CD4-positive, alpha-beta T cell treated with Interleukin-15 for 1 hour (primary cell): Measurements from ENCODE around the gene NCOA5.
A peak's percentile ranks its signal among the peaks of the same experiment; 100 is the strongest.

Source experiments
- DNase-seq: peaks from one replicate; pipeline ENCODE4 v3.0.0-alpha.2; 2020

NCOA5 gene

DNA sequence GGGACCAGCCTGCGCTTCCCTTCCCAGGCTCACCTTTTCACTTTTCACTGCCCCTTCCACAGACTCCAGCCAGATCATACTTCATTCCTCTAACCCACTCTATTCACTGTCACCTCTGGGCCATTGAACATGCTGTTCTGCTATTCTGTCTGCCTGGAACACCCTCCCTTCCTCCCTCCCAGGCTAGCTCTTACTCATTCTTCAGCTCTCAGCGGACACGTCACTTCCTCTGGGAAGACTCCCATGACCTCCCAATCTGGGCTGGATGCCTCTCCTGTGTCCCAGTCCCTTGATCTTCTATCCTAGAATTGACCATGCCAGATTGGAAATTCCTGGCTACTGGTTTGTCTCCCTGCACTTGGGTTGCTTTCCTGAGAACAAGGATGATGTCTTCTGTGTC is 55.7 kb downstream of the NCOA5 start:
- no peak for DNase-seq

DNA sequence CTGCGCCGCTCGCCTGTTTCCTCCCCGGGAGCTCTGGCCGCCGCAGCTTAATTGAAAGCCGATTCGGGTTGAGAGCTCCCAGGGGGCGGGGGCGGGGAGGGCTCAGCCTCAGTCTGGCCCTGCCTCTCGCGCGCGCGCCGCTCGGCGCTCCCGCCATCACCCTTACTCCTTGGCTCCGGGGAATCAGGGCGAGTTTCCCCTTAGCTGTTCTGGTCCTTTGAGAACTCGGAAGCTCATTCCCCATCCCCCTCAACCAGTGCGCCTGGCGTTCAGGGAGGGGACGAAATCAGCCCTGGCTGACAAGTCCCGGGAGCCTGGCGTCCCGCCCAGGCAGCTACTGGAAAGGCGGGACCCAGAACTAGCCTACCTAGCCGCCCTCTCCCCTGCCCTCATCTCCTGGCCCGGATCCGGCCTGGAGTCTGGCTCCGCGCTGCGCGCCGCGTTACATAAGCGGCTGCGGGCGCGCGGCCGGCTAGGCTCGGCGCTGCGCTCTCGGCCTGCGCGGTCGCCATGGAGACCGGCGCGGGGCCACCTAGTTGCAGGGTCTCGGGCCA is 58.0 kb downstream of the NCOA5 start:
- DNase-seq = no peak

DNA sequence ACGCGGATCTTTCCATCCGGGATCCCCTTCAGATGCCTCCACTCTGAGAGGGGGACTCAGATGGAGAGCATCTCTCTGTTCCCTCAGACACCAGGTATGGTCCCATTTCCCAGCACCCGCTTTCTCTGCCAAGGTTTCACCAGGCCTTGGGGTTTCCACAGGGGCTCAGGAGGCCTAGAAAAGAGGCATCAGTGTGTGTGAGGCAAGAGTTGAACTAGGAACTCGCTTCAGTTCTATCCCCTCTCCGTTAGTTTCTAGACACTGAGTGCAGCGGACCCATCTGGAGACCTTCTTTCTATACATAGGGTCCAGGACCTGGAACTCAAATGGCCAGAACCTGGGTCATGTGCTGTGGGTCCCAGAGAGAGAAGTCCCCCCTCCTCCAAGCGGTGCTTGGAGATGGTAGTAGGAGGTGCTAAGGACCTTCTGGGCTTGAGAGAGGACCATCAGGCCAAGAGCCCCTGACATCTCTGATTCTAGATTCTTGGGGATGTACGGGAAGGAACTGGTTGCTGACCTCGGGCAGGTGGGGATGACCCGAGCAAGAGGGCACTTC is 58.7 kb downstream of the NCOA5 start:
- DNase-seq = no peak

DNA sequence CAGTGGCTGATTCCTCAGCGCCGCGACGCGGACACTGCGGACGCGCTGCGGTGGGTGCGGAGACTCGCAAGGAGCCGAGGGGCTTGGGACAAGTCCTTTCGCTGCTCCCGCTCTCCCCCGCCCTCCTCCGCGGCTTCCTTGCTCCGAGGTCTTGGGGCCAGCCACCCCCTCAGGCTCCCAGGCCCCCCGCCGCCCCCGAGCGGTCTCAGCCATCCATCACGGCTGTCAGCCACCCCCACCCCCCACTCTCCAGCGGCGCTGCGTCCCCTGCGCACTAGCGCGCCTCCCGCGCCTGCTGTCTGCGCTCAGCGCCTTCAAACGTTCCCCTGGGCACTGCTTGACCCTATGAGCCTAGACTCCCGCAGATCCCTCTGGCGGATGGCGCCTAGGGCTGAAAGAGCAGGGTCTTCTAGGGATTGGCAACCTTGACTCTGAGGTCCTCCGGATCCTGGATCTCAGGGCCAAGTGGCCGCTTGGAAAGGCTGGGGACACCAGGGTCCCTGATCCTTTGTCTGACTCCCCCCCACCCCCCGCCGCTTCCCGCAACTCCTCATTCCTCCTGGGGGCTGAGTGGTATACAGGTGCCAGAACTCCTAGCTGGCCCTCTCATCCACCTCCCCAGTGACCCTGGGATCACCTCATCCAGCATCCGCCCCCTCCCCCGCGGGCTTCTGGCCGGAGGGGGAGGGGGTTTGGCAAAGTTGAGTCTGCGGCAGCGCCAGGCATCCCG is 59.3 kb downstream of the NCOA5 start:
- DNase-seq = no peak

DNA sequence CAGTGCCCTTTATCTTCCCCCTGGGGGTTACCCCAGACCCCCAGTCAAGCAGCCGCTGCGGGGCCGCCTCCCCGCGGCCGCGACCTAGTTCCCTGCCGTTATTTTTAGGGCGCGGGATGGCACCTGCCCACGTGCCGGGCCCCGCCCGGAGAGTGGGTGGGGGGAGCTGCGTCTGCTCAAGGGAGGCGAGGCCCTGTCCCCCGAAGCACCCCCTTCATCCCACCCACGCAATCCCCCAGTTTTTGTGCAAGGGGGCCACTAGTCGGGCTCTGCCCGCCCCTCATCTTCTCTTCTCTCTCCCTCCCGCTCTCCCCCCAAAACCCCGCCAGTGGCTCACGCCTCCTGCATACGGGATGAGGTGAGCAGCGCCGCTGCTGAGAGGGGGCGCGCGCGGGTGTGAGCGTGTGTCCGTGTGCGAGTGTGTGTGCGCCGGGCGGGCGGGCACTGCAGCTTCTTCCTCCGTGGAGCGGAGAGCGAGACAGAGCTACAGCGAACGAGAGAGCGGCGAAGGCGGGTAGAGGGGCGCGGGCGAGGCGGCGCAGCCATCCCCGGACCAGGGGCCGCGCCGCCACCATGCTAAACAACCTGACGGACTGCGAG is 60.9 kb downstream of the NCOA5 start, which contains the start of gene SLC12A5:
SLC12A5 (plus strand) TSS at position 444 of the 600 bp plus-strand sequence; CDS start at position 574, 130 bp downstream.
- no peak for DNase-seq

DNA sequence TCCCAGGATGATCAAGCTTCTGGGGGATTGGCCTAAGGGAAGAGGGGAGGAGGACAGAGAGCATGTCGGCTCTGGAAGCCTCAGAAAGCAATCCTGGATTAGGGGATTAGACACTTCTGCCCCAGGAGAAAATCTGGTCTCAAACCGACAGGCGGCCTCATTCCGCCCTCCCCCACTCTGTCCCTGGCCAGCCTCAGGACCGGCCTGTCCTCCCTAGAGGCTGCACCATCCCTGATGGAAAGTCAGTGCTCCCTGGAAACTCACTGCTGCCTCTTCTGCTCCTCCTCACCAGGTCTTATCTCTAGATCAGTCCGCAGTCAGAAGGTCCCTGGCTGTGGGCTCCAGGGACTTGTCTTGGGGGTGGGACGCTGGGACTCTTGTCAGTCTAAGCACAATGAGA is 61.7 kb downstream of the NCOA5 start:
- no peak for DNase-seq

DNA sequence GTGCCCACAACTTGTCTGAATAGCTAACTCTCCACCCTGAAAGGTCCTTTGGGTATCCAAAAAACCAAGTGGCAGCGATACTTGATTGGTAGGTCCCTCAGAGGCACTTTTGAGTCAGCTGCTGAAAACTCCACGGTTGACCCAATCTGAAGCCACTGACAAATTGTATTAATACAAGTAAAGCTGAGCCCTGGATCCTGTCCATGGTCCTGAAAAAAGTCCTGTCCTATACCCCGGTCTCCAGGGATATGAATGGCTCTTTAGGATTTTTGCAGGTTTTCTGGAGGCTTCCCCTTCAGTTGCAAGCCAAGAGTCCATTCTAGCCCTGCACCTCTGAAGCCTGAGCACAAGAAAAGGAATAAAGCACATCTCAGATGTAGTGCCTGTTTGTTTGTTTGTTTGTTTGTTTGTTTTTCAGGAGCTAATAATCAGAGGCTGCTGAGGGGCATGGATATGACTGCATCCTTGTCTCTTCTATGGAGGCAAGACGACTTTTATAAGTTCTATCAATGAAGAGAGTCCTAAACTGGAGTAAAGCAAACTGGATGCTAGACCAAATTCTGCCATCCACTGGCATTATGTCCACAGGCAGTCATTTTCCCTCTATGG is 62.4 kb downstream of the NCOA5 start:
- DNase-seq = no peak

DNA sequence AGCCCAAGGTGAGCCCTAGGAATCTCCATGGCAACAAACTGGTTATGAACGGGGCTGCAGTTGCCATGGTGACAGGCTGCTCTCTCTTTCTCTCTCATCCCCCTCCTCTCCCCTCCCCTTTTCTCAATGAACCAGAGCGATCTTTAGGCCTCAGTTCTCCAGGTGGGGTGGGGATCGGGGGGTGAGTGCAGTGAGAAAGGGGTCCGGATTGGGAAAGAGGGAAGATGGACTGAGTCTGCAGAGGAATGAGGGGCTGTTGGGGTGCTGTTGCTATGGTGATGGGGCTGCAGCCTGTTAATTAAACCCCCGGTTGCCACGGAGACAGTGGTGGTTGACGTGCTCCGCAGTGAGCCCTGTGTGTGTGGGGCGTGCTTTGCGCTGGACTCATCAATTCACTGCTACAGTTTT is 64.4 kb downstream of the NCOA5 start:
- DNase-seq = no peak

DNA sequence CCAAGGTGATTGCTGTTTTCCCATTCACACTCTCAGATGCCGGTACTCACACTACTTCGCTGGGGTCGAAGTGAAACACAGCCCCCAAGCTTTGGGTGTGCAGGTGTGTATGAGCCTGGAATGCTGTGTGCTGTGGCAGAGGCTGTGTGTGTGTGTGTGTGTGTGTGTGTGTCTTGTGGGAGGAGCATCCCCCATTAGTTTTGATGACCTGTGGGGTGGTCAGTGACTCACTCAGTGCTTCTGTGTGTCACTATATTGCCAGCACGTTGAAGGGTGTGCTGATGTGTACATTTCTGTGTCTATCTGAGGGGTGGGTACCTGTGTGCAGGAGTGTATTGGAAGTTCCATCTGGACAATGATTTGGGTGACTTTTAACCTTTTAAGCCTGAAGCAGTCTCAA is 65.8 kb downstream of the NCOA5 start:
- DNase-seq = no peak

DNA sequence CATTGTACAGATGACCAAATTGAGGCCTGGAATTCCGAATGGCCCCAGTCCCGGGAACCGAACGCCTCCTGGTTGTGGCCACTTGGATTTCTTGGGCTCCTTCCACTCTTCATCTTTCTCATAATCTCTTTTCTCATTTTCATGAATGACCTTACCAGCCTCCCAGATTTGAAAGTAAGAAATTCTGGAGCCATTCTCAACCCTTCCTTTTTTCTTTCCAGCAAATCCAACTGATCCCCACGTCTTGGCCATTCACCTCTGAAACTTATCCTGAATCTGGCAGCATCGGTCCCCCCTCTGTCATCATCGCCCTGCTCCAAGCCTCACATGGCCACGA is 66.6 kb downstream of the NCOA5 start:
- no peak for DNase-seq

DNA sequence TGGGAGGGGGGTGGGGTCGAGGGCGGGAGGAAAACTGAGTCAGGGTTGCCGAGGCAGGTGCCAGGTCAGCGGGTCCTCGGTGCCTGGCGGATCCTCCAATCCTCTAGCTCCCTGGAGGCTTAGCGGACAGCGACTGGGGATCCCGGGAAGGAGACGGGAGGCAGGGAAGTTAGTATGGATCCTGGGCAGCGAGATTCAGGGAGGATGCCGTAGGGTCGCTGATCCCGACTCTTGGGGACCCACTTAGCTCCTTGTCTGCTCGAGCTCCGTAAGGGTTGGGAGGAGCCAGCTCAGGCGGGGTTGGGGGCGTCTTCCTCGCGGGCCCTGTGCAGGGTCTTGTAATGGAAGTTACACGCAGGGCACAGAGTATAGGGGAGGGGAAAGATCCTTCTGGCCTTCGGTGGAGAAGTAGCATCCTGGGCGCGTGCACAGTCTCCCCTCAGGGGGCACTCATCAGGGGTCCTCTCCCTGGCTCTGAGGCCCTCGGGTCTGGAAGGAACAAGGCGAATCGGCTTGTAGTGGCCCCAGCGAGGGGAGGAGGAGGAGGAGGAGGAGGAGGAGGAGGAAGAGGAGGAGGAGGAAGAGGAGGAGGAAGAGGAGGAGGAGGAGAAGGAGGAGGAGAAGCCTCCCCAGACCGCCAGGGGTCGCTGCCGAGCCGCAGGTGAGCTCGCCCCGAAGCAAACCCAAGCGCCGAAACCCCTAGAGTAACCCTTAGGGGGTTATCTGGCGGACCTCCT is 67.2 kb downstream of the NCOA5 start:
- DNase-seq = peak; percentile 68

DNA sequence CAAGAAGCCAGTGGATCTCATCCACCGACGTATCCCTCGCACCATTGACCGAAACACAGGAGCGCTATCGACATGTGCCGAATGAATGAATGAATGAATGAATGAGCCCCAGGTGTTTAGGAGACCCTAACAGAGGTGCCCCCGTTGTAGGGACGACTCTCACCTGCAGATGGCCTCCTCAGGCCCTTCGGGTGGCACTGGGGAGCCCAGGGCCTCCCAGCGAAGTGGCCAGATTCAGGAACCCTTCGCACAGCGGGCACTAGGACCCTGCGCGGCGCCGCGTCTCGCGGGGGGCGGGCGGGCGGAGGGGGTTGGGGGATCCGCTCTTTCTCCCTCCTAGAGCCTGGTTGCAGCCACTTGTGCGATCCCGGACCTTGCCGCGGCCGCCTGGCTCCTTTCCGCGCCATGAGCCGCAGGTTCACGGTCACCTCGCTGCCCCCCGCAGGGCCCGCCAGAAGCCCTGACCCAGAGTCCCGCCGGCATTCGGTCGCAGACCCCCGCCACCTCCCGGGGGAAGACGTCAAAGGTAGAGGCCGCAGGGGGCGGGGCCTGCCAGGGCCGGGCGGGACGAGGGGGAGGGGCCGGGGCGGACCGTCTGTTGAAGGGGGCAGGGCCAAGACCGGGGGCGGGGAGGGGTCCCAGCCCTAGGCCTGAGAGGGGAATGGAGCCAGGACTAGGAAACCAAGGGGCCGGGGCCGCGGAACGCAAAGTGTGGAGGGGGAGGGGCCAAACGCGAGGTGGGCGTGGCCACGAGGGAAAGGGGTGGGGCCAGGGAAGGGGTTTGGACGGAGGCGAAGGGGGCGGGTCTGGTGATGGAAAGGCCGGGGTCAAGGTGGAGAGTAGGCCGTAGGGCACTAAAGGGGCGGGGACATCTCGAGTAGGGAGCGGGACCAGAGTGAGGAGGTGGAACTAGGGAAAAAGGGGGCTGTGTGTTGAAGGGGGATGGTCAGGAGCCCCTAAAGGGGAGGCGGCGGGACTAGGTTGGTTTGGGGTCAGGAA is 68.1 kb downstream of the NCOA5 start:
- DNase-seq = peak; percentile 30

DNA sequence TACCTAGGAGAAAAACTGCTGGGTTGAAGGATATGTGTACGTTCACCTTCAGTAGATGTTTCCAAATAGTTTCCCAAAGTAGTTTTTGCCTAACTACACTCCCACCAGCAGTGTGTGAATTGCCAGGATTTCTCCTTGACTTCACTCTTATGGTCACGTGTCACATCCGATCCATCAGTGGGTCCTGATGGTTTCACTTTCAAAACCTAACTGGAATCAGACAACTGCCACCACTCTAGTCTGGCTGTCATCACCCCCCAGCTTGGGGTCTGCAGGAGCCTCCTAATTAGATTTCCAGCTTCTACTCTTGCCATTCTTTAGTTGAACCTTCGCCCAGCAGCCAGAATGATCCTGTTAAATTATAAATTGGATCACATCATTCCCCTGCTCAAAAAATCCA is 69.2 kb downstream of the NCOA5 start:
- no peak for DNase-seq

DNA sequence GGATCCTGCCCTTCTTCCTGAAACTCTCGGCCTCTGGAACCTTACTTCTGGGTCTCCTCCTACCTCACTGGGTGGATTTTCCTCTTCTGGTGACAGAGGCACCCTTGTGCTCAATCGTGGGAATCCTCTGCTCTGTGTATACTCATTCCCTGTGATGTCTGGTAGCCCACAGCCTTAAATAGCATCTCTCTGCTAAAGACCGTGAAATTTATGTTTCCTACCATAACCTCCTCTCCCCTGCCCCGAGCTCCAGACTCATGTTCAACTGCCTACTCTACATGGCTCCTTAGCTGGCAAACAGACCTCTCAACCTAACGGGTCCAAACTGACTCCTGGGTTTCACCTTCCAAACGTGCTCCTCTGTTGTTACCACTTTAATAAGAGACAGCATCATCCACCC is 71.2 kb downstream of the NCOA5 start:
- no peak for DNase-seq

DNA sequence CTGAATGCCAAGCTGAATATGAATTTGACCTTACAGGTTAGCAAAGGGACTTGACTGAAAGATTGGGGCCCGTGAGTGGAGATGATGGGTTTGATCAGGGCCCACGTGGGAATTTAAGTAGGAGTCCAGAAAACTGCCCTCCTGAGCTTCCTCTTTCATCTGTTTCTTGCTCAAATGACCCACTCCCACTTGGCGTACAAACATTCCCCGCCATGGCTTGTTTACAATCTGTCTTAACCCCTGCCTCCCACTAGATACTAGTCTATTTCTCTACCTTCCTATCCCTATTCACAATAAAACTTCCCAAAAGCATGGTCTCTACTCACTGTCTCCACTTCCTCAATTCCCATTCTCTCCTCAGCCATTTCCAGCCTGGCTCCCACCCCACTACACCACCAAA is 71.7 kb downstream of the NCOA5 start:
- no peak for DNase-seq

DNA sequence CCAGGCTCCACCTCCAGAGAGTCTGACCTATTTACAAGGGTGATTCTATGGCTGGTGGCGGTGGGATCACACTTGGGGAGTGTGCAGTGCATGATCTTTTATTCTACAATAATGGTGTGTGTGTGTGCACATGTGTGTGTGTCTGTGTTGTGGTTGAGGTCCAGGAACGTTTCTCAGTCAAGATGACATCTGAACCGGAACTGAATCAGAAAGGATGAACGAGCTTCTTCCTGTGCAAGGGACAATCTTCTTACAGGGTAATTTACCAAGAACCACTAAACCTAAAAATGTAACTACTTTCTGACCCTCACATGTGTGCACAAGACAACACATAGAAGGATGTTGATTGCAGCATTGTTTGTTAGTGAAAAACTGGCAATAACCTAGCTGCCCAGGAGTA is 72.5 kb downstream of the NCOA5 start:
- no peak for DNase-seq

DNA sequence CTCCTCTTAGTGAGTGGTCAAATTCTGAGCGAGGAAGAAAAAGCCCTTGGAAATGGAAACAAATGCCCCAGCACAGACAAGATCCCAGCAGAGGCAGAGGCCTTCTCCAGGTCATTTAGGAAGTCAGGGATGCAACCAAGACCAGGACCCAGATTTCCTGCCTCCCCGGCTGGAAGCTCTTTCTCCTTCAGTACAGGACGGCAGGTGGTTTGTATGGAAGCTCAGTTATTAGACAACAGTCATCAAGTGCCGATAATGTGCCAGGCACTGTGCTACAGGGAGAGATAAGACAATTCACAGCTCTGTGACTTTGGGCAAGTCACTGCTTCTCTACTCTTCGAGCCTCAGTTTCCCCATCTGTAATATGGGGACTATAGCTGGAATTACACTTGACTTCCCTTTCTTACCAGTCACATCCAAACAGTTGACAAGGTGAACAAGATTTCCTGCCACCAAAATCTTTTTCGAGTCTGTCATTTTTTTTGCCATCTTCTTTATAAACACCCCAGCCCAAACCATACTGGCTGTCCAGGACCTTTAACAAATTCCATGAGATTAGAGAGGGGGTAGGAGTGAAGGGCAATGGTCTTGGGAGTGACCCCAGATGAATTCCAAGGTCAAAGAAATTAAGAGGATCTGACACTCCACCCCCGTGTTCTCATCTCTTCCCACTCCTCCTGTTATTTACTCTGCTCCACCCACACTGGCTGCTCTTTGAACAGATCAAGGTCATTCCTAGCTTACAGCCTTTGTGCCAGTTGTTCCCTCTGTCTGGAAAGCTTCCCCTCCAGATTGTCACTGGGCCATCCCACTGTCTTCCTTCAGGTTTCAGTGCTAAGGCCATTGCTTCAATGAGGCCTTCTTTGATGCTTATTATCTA is 75.0 kb downstream of the NCOA5 start:
- no peak for DNase-seq

DNA sequence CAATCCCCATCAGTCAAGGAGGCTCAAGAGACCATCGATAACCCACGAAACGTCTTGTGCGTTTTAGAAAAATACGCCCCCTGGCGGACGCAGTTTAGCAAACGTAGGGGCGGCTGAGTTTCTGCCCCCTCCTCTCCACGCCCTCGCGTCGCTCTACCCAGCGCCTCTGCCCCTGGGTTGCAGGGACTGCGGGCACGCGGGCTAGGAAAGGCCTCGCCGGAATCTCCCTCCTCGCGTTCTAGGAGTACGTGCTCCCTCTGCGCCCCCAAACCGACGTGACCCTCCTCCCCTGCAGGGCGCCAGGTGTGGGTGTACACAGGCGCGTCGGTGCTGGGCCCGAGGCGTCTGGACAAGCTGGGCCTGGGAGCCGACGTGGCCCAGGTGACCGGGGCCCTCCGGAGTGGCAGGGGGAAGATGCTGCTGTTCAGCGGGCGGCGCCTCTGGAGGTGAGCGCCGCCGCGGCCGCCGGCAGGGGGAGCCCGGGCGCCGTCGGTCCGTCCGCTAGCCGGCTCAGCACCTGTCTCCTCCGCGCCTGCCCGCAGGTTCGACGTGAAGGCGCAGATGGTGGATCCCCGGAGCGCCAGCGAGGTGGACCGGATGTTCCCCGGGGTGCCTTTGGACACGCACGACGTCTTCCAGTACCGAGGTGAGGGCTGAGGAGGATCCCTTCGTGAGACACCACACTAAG is 75.8 kb downstream of the NCOA5 start:
- peak; percentile 75 for DNase-seq

DNA sequence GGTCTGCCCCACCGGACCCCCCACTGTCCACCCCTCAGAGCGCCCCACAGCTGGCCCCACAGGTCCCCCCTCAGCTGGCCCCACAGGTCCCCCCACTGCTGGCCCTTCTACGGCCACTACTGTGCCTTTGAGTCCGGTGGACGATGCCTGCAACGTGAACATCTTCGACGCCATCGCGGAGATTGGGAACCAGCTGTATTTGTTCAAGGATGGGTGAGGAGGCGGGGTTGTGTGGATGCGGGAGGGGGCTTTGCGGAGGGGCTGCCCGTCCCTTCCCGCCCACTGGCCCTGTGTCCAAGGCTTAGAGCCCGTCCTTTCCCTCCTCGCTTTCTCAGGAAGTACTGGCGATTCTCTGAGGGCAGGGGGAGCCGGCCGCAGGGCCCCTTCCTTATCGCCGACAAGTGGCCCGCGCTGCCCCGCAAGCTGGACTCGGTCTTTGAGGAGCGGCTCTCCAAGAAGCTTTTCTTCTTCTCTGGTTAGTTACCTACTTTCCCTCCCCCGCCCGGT is 76.4 kb downstream of the NCOA5 start:
- DNase-seq = no peak

DNA sequence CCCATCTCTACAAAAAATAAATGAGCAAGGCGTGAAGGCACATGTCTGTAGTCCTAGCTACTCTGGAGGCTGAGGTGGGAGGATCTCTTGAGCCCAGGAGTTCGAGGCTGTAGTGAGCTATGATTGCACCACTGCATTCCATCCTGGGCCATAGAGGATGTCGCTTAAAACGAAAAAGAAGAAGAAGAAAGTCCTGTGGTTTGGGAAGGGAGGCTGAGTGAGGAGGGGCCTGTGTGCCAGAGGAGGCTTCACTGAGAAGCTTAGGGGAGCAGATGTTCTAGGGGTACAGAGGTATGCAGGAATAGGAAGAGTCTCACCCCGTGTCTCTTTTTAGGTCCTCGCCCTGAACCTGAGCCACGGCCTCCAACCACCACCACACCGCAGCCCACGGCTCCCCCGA is 76.8 kb downstream of the NCOA5 start:
- DNase-seq = no peak
